GM18858 (cell line): Measurements from ENCODE around the gene SLC8A1.

Experiments
- ATAC-seq: cut with Tn5 transposase; IDR thresholded peaks from one replicate; pipeline ENCODE4 v1.9.1; 2021; ENCODE audit not compliant: unreplicated experiment

SLC8A1 gene

DNA sequence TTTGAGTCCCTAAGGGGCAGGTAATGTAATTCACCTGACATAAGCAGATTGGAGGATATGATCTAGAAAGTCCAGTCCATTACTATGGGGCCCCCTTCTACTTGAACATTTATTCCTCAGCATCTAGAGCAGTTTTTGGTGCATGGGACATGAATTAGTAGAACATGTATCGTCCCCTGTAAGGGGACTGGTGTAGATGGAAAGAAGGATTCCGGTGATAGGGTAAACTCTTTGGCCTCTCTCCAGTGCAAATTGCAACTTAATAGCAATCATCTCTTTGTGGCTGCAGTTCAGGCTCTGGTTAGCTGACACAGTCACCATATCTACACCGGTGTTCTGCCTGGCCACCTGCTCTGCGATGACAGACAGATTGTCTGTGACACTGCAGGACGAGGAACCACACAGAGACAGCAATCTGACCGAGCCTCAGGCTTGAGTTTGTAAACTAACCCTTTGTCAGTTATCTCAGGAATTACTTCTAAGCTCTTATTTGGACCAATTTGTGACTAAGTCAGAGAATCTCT, 6.4 kb upstream of the SLC8A1 start:
- ATAC-seq = no peak

DNA sequence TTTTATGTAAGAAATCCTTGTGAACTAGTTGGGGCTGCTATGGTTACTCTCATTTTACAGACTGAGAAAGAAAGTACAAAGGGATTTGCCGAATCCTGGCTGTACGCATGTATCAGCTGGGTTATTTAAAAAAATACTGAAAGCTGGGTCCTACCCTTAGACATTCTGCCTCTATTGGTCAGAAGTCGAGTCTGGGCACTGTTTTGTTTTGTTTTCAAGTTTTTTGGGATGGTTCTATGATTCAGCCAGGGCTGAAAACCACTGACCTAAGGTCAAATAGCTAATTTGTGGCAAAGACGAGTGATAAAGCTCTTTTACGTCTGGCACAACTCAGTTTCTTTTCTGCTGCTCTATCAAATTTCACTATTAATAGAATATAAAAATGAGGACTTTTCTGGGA, 5.9 kb upstream of the SLC8A1 start:
- ATAC-seq = no peak

DNA sequence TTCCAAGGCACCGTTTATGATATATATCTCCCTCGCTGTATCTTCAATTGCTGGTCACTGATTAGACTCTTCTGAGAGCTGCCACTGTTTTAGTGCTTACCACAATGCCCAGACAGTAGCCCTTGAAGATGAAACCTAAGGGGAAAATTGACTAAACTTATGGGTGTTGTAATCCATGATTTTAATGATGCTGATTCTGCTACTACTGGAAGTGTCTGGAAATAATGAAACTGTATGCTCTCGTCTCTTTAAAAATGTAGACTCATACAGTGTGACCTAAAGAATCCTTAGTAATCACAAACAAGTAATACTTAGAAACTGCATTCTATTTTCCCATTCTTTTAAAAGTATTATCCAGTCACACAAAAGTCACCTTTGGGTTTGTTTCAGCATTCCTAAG, 5.5 kb upstream of the SLC8A1 start:
- no peak for ATAC-seq

DNA sequence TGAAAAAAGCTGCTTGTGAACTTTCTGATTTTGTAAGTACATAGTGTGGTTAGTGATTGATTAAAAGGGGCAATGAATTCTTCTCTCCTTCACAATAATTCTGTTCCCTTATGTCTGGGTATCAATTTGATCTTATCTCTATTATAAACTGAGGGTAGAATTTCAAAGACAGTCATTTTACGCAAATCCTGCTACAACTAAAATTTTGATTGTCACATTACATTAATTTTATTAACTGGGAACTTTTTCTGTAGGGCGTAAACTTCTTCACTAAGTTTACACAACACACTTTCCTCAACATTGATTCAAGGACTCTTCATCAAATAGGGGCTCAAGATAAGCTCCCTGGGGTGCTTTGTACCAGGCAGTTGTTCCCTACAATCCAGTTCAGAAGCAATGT, 5.0 kb upstream of the SLC8A1 start:
- no peak for ATAC-seq

DNA sequence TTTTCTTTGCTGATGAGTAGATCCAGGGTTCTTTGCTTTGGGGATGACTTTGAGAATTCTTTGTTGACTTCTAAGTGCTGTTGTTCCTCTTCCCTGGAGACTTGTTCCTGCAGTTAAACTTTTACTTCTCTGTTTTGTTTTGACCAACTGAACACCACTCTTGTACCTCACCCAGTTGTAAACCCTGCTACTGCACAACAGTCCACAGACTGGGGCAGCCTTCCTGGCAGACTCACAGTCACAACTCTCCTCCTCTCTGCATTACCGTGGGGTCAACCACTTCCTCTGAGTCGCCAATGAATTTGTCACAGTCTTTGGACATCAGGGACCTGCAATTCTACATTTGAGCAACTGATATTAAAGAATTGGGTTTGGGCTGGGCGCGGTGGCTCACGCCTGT, 3.8 kb upstream of the SLC8A1 start:
- ATAC-seq = no peak

DNA sequence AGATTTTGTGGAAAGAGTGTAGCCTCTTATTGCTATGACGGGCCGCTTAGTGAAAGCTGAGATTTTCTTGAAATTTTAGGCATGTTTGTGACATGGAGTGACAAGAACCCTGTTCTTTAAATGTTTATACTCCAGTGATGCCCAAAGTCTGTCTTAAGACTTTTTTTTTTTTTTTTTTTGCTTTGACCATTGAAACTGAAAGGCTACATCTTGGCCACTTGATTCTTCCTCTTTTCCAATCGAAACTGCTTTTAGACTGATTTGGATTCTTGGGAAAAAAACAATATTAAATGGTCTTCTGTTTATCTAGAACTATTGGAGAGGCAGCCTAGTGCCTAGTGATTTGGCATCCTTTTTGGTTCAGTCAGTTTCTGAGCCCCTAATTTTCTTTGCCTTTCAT, 2.4 kb upstream of the SLC8A1 start:
- ATAC-seq = no peak

DNA sequence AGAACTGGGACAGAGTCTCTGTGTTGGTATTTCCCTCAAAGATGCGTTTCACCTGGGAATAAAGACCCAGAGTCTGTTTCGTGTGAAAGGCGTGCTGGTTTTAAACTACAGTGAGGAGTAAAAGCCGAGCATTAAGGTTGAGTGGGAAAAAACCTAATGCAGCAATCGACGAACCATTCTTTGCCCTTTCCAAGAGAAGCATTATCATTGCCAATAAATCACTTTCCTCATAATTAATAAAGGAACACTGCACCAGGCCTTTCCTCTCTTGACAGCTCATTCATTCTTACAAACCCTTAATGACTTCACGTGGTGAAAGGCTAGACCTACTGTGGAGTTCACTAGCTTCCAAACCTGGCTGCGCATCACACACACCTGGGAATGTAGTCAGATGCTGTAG, 896 bp upstream of the SLC8A1 start:
- no peak for ATAC-seq

DNA sequence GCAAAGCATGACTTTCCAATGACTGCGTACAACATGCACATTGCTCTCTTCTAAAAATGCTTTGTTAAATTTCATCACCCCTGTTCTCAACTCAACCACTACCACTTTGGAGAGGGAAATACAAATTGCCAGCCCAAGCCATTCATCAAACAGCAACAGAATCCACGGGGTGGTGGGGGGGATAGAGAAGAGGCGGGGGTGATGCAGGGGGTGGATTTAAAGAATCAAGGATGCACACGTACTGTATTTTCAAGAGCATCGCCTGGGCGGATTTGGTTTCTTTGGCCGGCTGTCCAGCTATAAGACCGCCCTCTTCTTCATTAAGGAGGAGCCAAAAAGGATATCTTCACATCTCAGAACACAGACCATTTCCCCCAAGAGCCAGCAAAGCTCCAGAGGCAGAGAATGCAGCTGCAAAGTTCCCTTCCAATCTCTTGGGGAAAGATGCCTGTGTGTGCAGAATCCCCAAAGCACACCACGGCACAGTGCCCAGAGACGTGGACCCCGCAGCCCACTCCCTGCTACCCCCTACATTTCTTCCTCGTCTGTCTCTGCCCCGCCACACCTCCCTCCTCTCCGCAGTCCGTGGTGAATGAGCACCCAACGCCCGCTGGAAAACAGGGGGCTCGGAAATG, 977 bp downstream of the SLC8A1 start:
- ATAC-seq = no peak

DNA sequence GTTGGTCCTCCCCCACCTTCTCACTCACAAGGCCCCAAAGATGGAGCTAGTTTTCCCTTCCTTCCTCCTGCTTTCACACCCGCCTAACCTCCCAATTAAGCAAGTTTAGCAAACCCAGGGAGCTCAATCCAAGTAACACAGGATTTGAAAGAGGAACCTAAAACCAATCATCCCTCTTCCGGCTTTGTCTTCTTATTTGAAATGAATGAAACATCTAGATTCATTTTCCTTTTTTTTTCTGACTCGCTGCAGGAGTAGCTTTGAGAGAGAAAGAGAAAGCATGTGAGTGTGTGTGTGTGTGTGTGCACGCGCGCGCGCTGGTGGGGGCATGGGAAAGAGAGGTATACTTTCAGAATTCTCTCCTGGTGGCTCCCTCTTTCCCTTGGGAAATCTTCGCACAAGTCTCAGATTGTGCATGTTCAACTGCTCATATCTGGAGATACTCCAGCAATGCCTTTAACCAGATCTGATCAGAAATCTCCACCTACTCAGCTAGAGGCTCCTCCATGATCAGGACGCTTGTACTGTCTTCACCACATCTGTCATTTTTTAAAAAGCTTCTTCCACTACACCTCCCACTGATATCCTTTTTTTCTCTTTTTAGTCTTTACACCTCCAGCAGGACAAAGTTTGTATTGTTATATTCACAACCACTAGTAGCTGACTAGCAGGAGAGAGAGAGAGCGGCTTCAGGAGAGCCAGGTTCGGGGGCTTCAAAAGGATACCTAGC, 1.7 kb downstream of the SLC8A1 start:
- no peak for ATAC-seq

DNA sequence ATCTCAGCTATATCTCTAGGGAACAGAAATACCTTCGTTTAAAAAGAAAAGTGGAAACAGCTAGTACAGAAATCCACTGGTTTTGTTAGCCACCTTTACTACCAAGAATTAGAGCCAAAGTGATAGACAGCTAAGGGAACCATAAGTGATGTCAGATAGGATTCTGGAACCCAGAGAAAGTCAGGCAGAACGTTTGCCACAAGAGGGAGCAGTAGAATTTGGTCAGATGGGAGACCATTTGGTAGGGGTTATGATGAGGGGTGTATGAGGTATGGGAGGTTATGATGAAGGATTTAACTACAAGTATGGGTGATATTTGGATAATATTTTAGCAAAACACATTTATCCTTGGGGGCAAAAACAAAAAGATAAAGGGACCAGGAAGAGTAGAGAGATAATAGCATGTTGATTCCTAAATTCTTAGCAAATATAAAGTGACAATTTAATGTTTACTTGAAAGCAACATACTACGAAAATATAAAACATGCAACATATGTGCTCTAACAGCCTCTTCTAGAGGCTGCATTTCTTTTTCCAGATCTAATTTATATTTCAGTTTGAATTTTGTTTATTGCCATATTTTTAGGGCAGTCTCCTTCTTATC, 3.3 kb downstream of the SLC8A1 start:
- ATAC-seq = no peak

DNA sequence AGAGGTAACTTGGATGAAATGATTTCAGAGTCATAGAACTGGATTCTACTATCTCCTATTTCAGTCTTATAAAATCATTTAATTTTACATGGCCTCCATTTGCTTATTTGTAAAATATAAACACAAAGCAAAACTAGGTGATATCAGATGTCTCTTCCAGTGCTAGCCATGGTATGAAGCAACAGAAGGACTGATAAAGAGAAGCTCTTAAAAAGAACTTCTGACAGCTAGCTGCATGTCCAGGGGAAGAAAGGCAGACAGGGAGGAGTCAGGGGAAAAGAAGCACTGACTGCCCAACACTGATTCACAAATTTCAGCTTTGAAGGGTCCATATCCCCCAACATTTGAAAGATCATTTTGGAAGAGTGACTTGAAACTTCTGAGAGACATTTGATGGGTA, 6.4 kb downstream of the SLC8A1 start:
- ATAC-seq = no peak

DNA sequence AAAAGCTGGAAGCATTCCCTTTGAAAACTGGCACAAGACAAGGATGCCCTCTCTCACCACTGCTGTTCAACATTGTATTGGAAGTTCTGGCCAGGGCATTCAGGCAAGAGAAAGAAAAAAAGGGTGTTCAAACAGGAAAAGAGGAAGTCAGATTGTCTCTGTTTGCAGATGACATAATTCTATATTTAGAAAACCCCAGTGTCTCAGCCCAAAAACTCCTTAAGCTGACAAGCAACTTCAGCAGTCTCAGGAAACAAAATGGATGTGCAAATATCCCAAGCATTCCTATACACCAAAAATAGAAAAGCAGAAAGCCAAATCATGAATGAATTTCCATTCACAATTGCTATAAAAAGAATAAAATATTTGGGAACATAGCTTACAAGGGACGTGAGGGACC, 11.1 kb downstream of the SLC8A1 start:
- no peak for ATAC-seq

DNA sequence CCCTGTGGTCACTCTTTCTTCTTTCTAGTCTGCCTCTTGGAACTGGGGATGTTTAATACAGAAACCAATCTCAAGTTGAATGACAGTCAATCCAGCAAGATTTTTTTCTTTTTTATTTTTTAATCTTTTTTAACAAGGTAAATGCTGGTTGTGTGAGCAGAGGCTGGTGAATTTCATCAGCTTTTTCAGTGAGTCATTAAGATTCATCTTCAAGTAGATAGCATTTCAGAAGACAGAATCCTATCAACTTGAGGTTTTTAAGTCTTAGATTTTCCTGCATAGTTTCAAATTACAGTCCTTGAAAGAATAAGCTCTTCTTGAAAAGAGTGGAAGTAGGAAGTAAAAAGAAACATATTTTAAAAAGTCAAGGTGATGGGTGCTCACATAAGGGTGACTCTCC, 12.4 kb downstream of the SLC8A1 start:
- ATAC-seq = no peak

DNA sequence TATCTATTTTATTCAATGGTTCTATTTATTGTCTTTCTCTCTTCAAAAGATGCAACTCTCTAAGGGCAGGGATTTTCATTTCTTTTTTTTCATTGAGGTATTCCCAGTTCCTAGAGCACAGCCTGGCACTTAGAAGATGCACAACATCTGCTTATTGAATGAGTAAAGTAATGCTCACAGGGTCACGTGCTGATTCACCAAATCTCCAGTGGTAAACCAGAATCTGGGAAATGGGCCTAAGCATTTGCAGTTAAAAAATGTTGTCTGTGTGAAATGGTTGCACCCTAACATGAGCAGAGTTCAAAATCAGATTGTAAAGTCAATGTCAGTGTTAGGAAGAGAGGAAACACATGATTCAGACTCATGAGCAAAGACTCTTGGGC, 15.8 kb downstream of the SLC8A1 start:
- no peak for ATAC-seq

DNA sequence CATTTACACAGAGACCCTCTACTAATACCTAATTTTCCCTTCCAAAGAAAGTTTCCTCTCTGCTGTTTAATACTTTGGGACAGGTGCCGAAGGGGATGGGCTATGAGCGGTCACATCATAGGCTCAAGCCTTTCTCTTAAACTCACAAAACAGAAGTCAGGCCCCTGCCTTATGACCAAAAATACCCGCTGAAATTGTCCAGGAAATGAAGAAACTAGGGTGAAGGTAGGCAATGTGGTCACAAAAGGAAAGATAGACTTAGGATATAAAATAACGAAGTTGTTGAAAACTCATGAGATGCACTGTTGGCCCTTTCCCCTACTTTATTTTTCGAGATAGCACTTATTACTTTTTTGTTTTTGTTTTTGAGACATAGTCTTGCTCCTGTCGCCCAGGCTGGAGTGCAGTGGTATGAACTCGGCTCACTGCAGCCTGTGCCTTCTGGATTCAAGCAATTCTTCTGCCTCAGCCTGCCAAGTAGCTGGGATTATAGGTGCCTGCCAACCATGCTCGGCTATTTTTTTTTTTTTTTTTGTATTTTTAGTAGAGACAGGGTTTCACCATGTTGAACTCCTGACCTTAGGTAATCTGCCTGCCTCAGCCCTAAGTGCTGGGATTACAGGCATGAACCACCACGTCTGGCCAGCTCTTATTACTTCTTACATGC, 16.3 kb downstream of the SLC8A1 start:
- ATAC-seq = no peak

DNA sequence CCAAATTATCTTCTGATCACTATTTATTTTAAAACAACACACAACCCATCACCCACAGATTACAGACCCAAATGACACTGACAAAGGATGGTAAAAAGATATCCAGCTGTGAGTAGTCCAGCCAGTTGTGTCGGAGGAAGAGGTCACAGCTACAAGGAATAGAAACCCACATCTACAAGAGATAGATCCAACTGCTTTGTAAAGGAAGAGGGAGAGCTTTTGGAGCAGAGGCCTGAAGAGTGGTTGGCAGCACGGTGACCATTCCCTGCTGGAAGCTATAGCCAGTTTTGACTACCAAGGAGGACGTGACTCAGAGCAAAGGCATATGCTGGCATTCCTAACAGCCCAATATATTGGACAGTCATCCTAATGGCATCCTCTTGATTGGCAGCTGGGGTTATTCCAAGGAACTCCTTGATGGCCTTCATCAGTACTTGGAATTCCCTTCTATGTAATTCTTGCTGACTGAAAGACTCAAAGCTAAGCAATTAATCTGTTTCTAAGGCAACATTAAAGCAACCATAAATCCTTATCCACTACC, 17.1 kb downstream of the SLC8A1 start:
- no peak for ATAC-seq

DNA sequence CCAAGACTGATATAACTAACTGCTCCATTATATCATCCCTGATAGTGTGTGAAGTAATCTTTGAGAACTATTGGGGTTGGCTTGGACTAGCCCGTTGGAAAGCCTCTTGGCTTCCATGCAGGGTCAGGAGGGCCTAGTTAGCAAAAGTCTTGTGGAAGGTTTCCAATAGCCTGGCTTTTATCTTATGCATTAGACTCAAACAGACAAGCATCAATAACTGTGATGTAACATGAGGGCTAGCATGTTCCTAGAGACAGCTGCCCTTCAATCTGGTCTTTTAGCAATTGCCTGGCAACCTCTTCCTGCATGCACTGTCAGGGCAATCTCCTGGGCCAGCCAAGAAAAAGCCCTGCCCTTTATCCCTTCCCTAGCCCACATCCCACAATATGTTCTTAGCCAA, 18.2 kb downstream of the SLC8A1 start:
- no peak for ATAC-seq

DNA sequence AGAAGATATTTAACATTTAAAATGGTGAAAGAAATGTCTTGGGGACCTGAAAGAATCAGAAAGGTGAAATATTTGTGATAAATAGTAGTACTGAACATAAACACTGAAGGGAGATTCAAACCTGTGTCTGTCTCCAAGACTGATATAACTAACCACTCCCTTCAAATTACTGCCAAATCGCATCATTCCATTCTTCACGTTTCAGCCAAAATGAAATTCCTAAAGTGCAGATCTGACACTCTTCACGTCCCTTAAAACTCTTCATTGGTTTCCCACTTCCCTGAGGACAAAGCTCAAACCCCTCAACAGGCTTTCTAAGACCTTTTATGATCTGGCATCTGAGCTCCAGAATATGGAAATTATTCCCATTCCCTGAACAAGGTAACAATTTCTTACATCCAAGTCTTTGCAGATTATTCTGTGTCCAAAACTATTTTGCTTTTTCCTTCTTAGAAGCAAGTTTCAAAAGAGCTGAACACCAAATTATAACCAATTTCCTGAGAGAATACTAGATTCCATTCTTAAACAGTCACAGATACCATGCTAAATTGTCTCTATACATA, 18.9 kb downstream of the SLC8A1 start:
- no peak for ATAC-seq

DNA sequence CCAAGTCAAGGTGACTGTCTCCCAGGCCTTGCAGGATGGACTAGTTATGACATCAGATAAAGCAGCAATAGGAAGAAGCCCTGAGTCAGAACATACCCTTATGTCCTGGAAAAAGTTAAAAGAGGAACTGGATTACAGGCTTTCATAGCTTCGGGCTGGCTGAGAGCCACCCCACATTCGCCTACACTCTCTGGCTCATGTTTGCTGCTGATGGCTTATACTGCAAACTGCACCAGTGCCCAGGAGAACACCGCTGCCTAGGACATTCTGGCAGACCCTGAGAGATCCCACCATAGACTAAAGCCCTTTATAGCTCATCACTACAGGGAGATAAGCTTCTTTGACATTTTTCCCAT, 20.3 kb downstream of the SLC8A1 start:
- ATAC-seq = no peak

DNA sequence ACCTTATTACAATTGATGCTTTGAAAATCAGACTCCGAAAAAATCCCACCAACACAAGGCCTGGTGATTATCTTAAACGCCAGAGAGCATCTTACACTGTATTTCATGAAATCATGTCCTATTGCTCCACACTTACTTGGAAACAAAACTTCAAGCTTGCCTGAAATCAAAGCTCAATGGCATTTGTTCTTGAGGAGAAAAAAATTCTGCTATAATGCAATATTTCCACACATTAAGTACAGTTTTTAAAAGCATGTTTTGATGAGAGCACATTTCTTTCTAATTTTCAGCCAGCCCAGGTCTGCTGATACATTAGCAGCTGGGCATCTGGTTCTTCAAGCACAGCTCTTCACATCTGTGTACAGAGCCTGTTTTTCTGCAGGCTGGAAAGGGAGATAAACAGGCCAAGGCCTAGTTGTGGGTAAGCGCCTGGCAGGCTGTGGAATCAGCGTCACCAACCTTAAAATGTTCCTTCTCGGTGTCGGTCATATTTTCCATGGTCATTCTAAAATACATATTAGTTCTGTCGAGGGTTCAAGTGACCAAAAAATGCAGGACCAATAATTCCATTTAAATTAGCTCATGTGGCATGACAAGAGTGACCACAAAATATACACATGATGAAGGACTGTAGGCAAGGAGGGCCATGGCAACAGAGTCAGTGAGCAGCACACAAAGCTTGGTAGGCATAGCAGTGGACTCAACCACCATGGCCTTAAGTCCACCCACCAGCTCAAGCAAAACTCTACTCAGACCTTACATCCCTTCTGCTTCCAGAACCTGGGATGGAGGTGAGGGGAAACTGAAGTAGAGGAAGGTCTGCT, 20.9 kb downstream of the SLC8A1 start:
- ATAC-seq = no peak

DNA sequence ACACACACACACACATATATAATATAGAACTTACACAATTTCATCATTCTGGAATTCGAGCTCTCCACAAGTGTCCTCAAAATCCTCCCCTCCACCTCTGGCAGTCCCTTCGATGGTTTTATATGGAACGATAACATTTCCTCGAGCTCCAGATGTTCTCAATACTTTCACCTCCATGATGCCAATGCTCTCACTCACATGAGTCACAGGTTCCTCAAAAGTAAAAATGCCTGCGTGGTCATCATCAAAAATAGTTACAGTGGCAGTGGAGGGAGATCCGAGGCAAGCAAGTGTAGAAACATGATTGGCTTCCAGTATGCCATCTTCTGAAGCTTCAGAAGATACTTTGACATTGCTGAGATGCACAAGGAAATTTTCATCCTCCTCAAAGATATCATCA, 23.5 kb downstream of the SLC8A1 start:
- ATAC-seq = no peak
